Measurements from ENCODE around the gene MRPS34.

The MRPS34 gene

DNA sequence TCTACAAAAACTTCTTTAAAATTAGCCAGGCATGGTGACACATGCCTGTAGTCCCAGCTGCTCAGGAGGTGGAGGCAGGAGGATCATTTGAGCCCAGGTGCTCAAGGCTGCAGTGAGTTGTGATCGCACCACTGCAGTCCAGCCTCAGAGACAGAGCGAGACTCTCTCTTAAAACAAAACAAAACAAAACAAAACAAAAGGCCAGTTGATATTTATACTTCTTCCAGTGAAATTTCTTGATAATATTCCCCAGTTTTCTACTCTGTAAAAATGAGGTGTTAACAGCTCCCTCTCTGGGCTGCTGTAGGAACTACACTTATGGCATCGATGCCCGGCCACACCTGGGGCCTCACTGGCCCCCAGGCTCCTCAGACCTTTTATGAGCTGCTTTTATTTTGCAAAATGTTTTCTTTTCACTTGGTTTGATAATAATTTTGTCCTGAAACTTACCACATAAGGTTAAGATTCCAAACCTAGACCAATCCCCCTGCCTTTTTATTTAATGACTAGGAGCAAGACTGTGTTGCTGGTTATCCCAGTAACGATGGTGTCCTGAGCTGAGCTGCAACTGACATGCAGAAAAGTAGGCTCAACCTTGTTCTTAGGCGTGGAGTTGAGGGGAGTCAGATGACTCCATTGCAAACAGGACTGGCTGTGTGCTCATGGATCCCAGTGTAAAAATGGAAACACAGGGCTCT lies 49.3 kb downstream of the MRPS34 start:
- DNase-seq, result no peak
